Anterior cingulate cortex (tissue), 58 donors: ENCODE data around the gene MAGOHB.

Experiments
- DNase-seq, 58 donors: peaks; one replicate each; lab custom pipeline; 2025; lab: John Stamatoyannopoulos, UW

Gene MAGOHB

GRCh38 chr12:10557766-10558165 is 55.6 kb downstream of the MAGOHB start:
- no peak for DNase-seq

- DNase-seq, result no peak
These were observed 56.1 kb downstream of the MAGOHB start for GRCh38 chr12:10557329-10557728.

GRCh38 chr12:10554756-10555481 is 58.5 kb downstream of the MAGOHB start:
- DNase-seq, result no peak

- no peak for DNase-seq
These were observed 59.1 kb downstream of the MAGOHB start for GRCh38 chr12:10554228-10554755.
